Thoracic aorta (tissue), 2 donors: ENCODE data around the gene ACSS1. TPM values are rescaled to one million over a fixed set of nuclear protein-coding genes. Genes with fewer than 3 reads are reported as not detected.

ENCODE experiments used
- ATAC-seq: fragments of 150-250 bp; one replicate; pipeline ENCODE4 v1.8.0; 2017; ENCODE audit warnings: low read depth; ENCODE audit not compliant: insufficient number of reproducible peaks, low FRiP score
- DNase-seq: peaks from one replicate; pipeline ENCODE4 v3.0.0-alpha.2; 2020; ENCODE audit warnings: low spot score
- H3K27ac ChIP-seq, 2 donors: fragments of 200-600 bp; sonication (generic); 1 replicate in 1 of 2; 2 replicates in 1 of 2; pipeline ENCODE4 v1.5.1; 2016; ENCODE audit warnings: mild to moderate bottlenecking in 2 of 2, moderate library complexity in 2 of 2
- H3K27me3 ChIP-seq: fragments of 200-600 bp; sonication (generic); replicated peaks from 2 replicates; pipeline ENCODE4 v1.6.0; 2016; ENCODE audit warnings: mild to moderate bottlenecking; ENCODE audit not compliant: insufficient read depth
- H3K36me3 ChIP-seq: fragments of 200-600 bp; sonication (generic); one replicate; pipeline ENCODE4 v1.5.1; 2016
- H3K4me1 ChIP-seq, 2 donors: fragments of 200-600 bp; sonication (generic); 1 replicate in 1 of 2; 2 replicates in 1 of 2; pipeline versions ENCODE4 v1.5.1 to v1.6.0; 2016; ENCODE audit warnings: low read depth in 2 of 2, mild to moderate bottlenecking in 1 of 2; ENCODE audit not compliant: control insufficient read depth in 1 of 2
- H3K4me3 ChIP-seq: fragments of 200-600 bp; sonication (generic); 2 replicates; pipeline ENCODE4 v1.5.1; 2016; ENCODE audit warnings: mild to moderate bottlenecking
- H3K9me3 ChIP-seq: fragments of 200-600 bp; sonication (generic); 2 replicates; pipeline ENCODE4 v1.5.1; 2016
- CTCF ChIP-seq: fragments of 200-600 bp; sonication (generic); IDR thresholded peaks from one replicate; pipeline ENCODE4 v1.5.1; 2019; ENCODE audit warnings: antibody characterized with exemption
- total RNA-seq, 2 donors: library from RNA; depleted of rRNA; stranded (reverse); fragments of >200 nt; gene quantifications; one replicate each; pipeline versions ENCODE4 v1.1.0 to v1.2.3, GENCODE V29; 2016

The ACSS1 gene
- total RNA-seq, 2 donors from 2014 or later, result 26.0 to 31.7 TPM

- H3K4me3 ChIP-seq, result no peak overlapping the region
- ATAC-seq (no peak), DNase-seq (no peak)
- H3K4me1 ChIP-seq, result no peaks in the 10 kb centered on the region
- peaks cover 26% of the 10 kb centered on the region for H3K36me3 ChIP-seq
- no peaks in the 10 kb centered on the region for H3K27me3 ChIP-seq
- TF ChIP-seq CTCF, result no peak
- no peak overlapping the region for H3K27ac ChIP-seq
- no peaks in the 10 kb centered on the region for H3K9me3 ChIP-seq
Measured at GRCh38 chr20:24958506-24959385, 99.2 kb downstream of the ACSS1 start.

- no peak overlapping the region for H3K27ac ChIP-seq
- H3K36me3 ChIP-seq, result peaks cover 13% of the 10 kb centered on the region
- H3K27me3 ChIP-seq, result no peaks in the 10 kb centered on the region
- no peak for TF ChIP-seq CTCF
- no peak for DNase-seq
- no peak for ATAC-seq
- no peaks in the 10 kb centered on the region for H3K9me3 ChIP-seq
- H3K4me1 ChIP-seq, result no peaks in the 10 kb centered on the region
- no peak overlapping the region for H3K4me3 ChIP-seq
Measured at GRCh38 chr20:24957326-24958016, 100.5 kb downstream of the ACSS1 start.

Other genes with a start within 250 kb of the ACSS1 start
- gene CST7, start 108.9 kb downstream of the ACSS1 start, total RNA-seq, result 10 to 100 TPM in 1 of 2 donors, 1 to 10 TPM in 1; 5.4 to 10.9 TPM
- 10 to 100 TPM; 38.4 to 44.0 TPM for gene APMAP, start 65.4 kb downstream of the ACSS1 start, total RNA-seq
- not detected for gene VSX1, start 24.0 kb upstream of the ACSS1 start, total RNA-seq
- 100 to 1,000 TPM in 1 of 2 donors, 10 to 100 TPM in 1; 82.0 to 107 TPM for gene ENTPD6, start 137.6 kb upstream of the ACSS1 start, total RNA-seq
- 100 to 1,000 TPM; 124 to 256 TPM for gene PYGB, start 189.9 kb upstream of the ACSS1 start, total RNA-seq